Spleen (tissue), 7 donors: ENCODE measurements around the gene THSD7A.

Source experiments
- POLR2A ChIP-seq, 3 donors: fragments of 450-650 bp; IDR thresholded peaks; one replicate each; pipeline ENCODE4 v1.5.1; 2017; ENCODE audit warnings: antibody characterized with exemption in 3 of 3, mild to moderate bottlenecking in 1 of 3
- POLR2AphosphoS5 ChIP-seq, 3 donors: sonication (generic); formaldehyde crosslinking; IDR thresholded peaks; one replicate each; pipeline ENCODE4 v1.5.1; 2017; ENCODE audit warnings: antibody characterized with exemption in 3 of 3
- TF ChIP-seq, protein P1 (sequence below), 11 experiments: fragments of 200-600 bp in 7 of 11; fragments of 450-650 bp in 4 of 11; sonication (generic) in 4 of 11; IDR thresholded peaks in 8 of 11; conservative IDR thresholded peaks in 3 of 11; 1 replicate in 7 of 11; 2 replicates in 4 of 11; pipeline versions ENCODE4 v1.4.0 to v1.8.0; 2016 to 2021; ENCODE audit warnings: antibody characterized with exemption in 11 of 11, inconsistent platforms in 4 of 11, mild to moderate bottlenecking in 1 of 11
- donor health status: DM: no; HTN: no; CAD: no; lungs with moderate emphysema.
- donor health status: DM: no; HTN: no; CAD: no.
- donor health status: DM: no; HTN: no; CAD: no.

DNA sequence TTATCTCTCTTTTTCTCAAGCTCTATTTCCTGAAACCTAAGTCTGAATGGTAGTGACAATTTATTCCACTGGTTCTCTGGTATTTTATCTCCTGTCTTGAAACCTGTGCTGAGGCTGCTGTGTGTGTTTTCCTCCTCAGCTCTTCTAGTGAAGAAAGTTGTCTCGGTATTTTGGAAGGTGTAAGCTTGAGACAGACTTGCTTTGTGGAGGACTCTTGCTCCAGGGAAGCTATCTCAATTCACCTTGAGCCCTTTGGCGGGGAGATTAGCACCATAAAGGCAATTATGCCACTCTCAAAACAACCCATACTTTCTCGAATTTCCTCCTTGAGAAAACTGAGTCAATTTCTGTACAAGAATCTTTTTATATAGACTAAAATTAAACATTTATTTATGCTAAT, 141.6 kb downstream of the THSD7A start:
- TF ChIP-seq, protein P1, sequence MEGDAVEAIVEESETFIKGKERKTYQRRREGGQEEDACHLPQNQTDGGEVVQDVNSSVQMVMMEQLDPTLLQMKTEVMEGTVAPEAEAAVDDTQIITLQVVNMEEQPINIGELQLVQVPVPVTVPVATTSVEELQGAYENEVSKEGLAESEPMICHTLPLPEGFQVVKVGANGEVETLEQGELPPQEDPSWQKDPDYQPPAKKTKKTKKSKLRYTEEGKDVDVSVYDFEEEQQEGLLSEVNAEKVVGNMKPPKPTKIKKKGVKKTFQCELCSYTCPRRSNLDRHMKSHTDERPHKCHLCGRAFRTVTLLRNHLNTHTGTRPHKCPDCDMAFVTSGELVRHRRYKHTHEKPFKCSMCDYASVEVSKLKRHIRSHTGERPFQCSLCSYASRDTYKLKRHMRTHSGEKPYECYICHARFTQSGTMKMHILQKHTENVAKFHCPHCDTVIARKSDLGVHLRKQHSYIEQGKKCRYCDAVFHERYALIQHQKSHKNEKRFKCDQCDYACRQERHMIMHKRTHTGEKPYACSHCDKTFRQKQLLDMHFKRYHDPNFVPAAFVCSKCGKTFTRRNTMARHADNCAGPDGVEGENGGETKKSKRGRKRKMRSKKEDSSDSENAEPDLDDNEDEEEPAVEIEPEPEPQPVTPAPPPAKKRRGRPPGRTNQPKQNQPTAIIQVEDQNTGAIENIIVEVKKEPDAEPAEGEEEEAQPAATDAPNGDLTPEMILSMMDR (IDR thresholded peaks at IDR 0.05 in 8 of 11, conservative IDR thresholded peaks at IDR 0.05 in 3 of 11), result no peak
- TF ChIP-seq POLR2A (IDR thresholded peaks at IDR 0.05) (no peak), POLR2AphosphoS5 (IDR thresholded peaks at IDR 0.05) (no peak)
